Measurements from ENCODE around the gene IPPK.

IPPK gene

GRCh38 chr9:92717201-92718085 lies 47.5 kb upstream of the IPPK start:
- no peak overlapping the region for H2AFZ ChIP-seq (ENCODE audit: low read length)
- peaks cover 87% of the 10 kb centered on the region for H3K4me1 ChIP-seq (ENCODE audit: low read length)
- H3K9me2 ChIP-seq (replicated peaks; ENCODE audit: insufficient read depth, low read length) = no peaks in the 10 kb centered on the region
- peaks cover 93% of the 10 kb centered on the region for H3K79me2 ChIP-seq (ENCODE audit: low read length)
- H3K4me3 ChIP-seq (ENCODE audit: low read length) = peak overlapping the region; percentile 16; the same call in 1 of the 2 replicates
- H3F3A ChIP-seq (ENCODE audit: insufficient read depth, low read length) = peaks cover 50% of the 10 kb centered on the region
- peak; percentile 80 for DNase-seq
- peak overlapping the region; percentile 33; the same call in 1 of the 2 replicates for H3K9ac ChIP-seq (ENCODE audit: low read length)
- H3K9me3 ChIP-seq (replicated peaks; ENCODE audit: insufficient read depth, low read length) = no peaks in the 10 kb centered on the region
- peak overlapping the region; percentile 72 for H3K4me2 ChIP-seq (ENCODE audit: low read depth, low read length)
- no peaks in the 10 kb centered on the region for H3K27me3 ChIP-seq (replicated peaks; ENCODE audit: insufficient read depth, low read length)
- no peaks in the 10 kb centered on the region for H4K20me1 ChIP-seq (ENCODE audit: insufficient read depth, low read length)
- H3K27ac ChIP-seq (ENCODE audit: low read length) = peak overlapping the region; percentile 72
- TF ChIP-seq CTCF (IDR thresholded peaks at IDR 0.05; ENCODE audit: low read length) (no peak), EZH2phosphoT487 (IDR thresholded peaks at IDR 0.05; ENCODE audit: low read length) (no peak), EZH2 (optimal IDR thresholded peaks at IDR 0.05; ENCODE audit: low read depth, low read length) (no peak)
- H3K36me3 ChIP-seq (replicated peaks; ENCODE audit: insufficient read depth, low read length) = peaks cover 45% of the 10 kb centered on the region; the same call in 1 of the 2 replicates

- TF ChIP-seq EZH2 (optimal IDR thresholded peaks at IDR 0.05; ENCODE audit: low read depth, low read length) = no peak
- peak; percentile 97 for TF ChIP-seq CTCF (IDR thresholded peaks at IDR 0.05; ENCODE audit: low read length)
- peak overlapping the region; percentile 72; the same call in 1 of the 2 replicates for H3K27ac ChIP-seq (ENCODE audit: low read length)
- no peaks in the 10 kb centered on the region for H4K20me1 ChIP-seq (ENCODE audit: insufficient read depth, low read length)
- H3K4me3 ChIP-seq (ENCODE audit: low read length) = peak overlapping the region; percentile 16
- peak overlapping the region; percentile 72 for H3K4me2 ChIP-seq (ENCODE audit: low read depth, low read length)
- H3K27me3 ChIP-seq (replicated peaks; ENCODE audit: insufficient read depth, low read length) = no peaks in the 10 kb centered on the region
- peaks cover 41% of the 10 kb centered on the region; the same call in 1 of the 2 replicates for H3K36me3 ChIP-seq (replicated peaks; ENCODE audit: insufficient read depth, low read length)
- no peaks in the 10 kb centered on the region for H3K9me3 ChIP-seq (replicated peaks; ENCODE audit: insufficient read depth, low read length)
- peaks cover 86% of the 10 kb centered on the region for H3K4me1 ChIP-seq (ENCODE audit: low read length)
- peaks cover 50% of the 10 kb centered on the region for H3F3A ChIP-seq (ENCODE audit: insufficient read depth, low read length)
- no peak overlapping the region for H2AFZ ChIP-seq (ENCODE audit: low read length)
- H3K9ac ChIP-seq (ENCODE audit: low read length) = peak overlapping the region; percentile 33; the same call in 1 of the 2 replicates
- no peaks in the 10 kb centered on the region for H3K9me2 ChIP-seq (replicated peaks; ENCODE audit: insufficient read depth, low read length)
- peak; percentile 70 for DNase-seq
- H3K79me2 ChIP-seq (ENCODE audit: low read length) = peaks cover 84% of the 10 kb centered on the region
Measured at GRCh38 chr9:92716557-92716956, 46.6 kb upstream of the IPPK start.

- peaks cover 87% of the 10 kb centered on the region for H3K79me2 ChIP-seq (ENCODE audit: low read length)
- H3K4me3 ChIP-seq (ENCODE audit: low read length) = no peak overlapping the region
- peaks cover 43% of the 10 kb centered on the region; the same call in 1 of the 2 replicates for H3K36me3 ChIP-seq (replicated peaks; ENCODE audit: insufficient read depth, low read length)
- no peaks in the 10 kb centered on the region for H3K9me2 ChIP-seq (replicated peaks; ENCODE audit: insufficient read depth, low read length)
- peaks cover 82% of the 10 kb centered on the region for H3K4me1 ChIP-seq (ENCODE audit: low read length)
- H3K27me3 ChIP-seq (replicated peaks; ENCODE audit: insufficient read depth, low read length) = no peaks in the 10 kb centered on the region
- peaks cover 42% of the 10 kb centered on the region for H3F3A ChIP-seq (ENCODE audit: insufficient read depth, low read length)
- H4K20me1 ChIP-seq (ENCODE audit: insufficient read depth, low read length) = no peaks in the 10 kb centered on the region
- no peak overlapping the region for H3K4me2 ChIP-seq (ENCODE audit: low read depth, low read length)
- H2AFZ ChIP-seq (ENCODE audit: low read length) = no peak overlapping the region
- H3K9me3 ChIP-seq (replicated peaks; ENCODE audit: insufficient read depth, low read length) = no peaks in the 10 kb centered on the region
- no peak overlapping the region for H3K27ac ChIP-seq (ENCODE audit: low read length)
- H3K9ac ChIP-seq (ENCODE audit: low read length) = no peak overlapping the region
- no peak for DNase-seq
- TF ChIP-seq EZH2phosphoT487 (IDR thresholded peaks at IDR 0.05; ENCODE audit: low read length) = no peak
Measured at GRCh38 chr9:92715488-92716231, 45.7 kb upstream of the IPPK start.
